H1 (cell line): ENCODE data around the gene GAS2. TPM values are rescaled to one million over a fixed set of nuclear protein-coding genes. Genes with fewer than 3 reads are reported as not detected.
A peak's percentile ranks its signal among the peaks of the same experiment; 100 is the strongest.

Experiments
- CTCF ChIA-PET: fragments of 300-600 bp; sonication (Branson Sonifier 250); formaldehyde crosslinking; loops from one replicate; lab custom pipeline; 2021; ENCODE audit not compliant: partially characterized antibody; lab: Charles Lee
- POLR2A ChIA-PET: fragments of 300-600 bp; sonication (Branson Sonifier 250); formaldehyde crosslinking; loops from one replicate; lab custom pipeline; 2021; ENCODE audit warnings: inconsistent platforms; ENCODE audit not compliant: partially characterized antibody; lab: Charles Lee
- DNase-seq, 2 experiments: peaks; one replicate each; pipeline versions ENCODE4 v3.0.0 to v3.0.0-alpha.2; 2010 to 2022; ENCODE audit warnings: low spot score in 2 of 2, low read depth in 1 of 2, mixed read lengths in 1 of 2
- FAIRE-seq: peaks from 2 replicates; lab custom pipeline; 2011; peaks lifted over from hg19 to GRCh38; lab: Jason Lieb, UNC
- H2AFZ ChIP-seq: 2 replicates; pipeline ENCODE4 v1.8.1; 2012; ENCODE audit warnings: low read length, inconsistent platforms
- H2AK5ac ChIP-seq: 2 replicates; pipeline ENCODE4 v1.6.1; 2013; ENCODE audit warnings: low read depth, low read length
- H2BK120ac ChIP-seq: replicated peaks from 2 replicates; pipeline ENCODE3; 2013; ENCODE audit warnings: low read depth, low read length, inconsistent platforms
- H2BK12ac ChIP-seq: 2 replicates; pipeline ENCODE4 v1.6.1; 2013; ENCODE audit warnings: low read depth, low read length
- H2BK15ac ChIP-seq: 2 replicates; pipeline ENCODE4 v1.6.1; 2013; ENCODE audit warnings: low read length
- H2BK20ac ChIP-seq: 2 replicates; pipeline ENCODE4 v1.6.1; 2013; ENCODE audit warnings: low read length
- H2BK5ac ChIP-seq: 2 replicates; pipeline ENCODE4 v1.6.1; 2013; ENCODE audit warnings: low read depth, low read length
- H3K14ac ChIP-seq: 2 replicates; pipeline ENCODE4 v1.6.1; 2013; ENCODE audit warnings: inconsistent platforms; ENCODE audit not compliant: insufficient read length
- H3K18ac ChIP-seq: 2 replicates; pipeline ENCODE4 v1.6.1; 2013; ENCODE audit warnings: low read length; ENCODE audit errors: extremely low read depth
- H3K23ac ChIP-seq: 2 replicates; pipeline ENCODE4 v1.6.1; 2013; ENCODE audit warnings: inconsistent platforms; ENCODE audit not compliant: insufficient read length
- H3K23me2 ChIP-seq: 2 replicates; pipeline ENCODE4 v1.6.1; 2013; ENCODE audit warnings: low read depth, low read length
- H3K27ac ChIP-seq: 2 replicates; pipeline ENCODE4 v1.6.1; 2011; ENCODE audit warnings: low read depth, low read length, inconsistent platforms
- H3K27me3 ChIP-seq, 4 experiments: replicated peaks in 1 of 4; 1 replicate in 1 of 4; 2 replicates in 3 of 4; pipeline versions ENCODE4 v1.6.1 to v1.8.1; 2011 to 2013; ENCODE audit warnings: low read length in 3 of 4, mild to moderate bottlenecking in 3 of 4, inconsistent platforms in 2 of 4, mixed read lengths in 2 of 4, moderate library complexity in 1 of 4; ENCODE audit not compliant: control insufficient read depth in 3 of 4, insufficient read depth in 3 of 4; ENCODE audit errors: extremely low read depth in 1 of 4
- H3K36me3 ChIP-seq, 4 experiments: 2 replicates each; pipeline versions ENCODE4 v1.6.1 to v1.8.1; 2011 to 2013; ENCODE audit warnings: mild to moderate bottlenecking in 4 of 4, low read length in 3 of 4, moderate library complexity in 2 of 4, control low read depth in 1 of 4, inconsistent platforms in 1 of 4; ENCODE audit not compliant: insufficient read depth in 4 of 4, control insufficient read depth in 2 of 4
- H3K4ac ChIP-seq: replicated peaks from 2 replicates; pipeline ENCODE3; 2013; ENCODE audit warnings: low read length, low read depth, mixed read lengths, inconsistent platforms; ENCODE audit not compliant: insufficient read length
- H3K4me1 ChIP-seq, 4 experiments: replicated peaks in 1 of 4; 1 replicate in 1 of 4; 2 replicates in 3 of 4; pipeline versions ENCODE4 v1.6.1 to v1.8.1; 2011 to 2013; ENCODE audit warnings: low read length in 3 of 4, inconsistent platforms in 2 of 4, mixed read lengths in 1 of 4; ENCODE audit not compliant: insufficient read depth in 4 of 4, control insufficient read depth in 3 of 4
- H3K4me2 ChIP-seq, 2 experiments: 2 replicates each; pipeline versions ENCODE4 v1.6.1 to v1.8.1; 2011 to 2013; ENCODE audit warnings: low read depth in 2 of 2, low read length in 2 of 2, control low read depth in 1 of 2, inconsistent platforms in 1 of 2, mild to moderate bottlenecking in 1 of 2; ENCODE audit not compliant: insufficient read depth in 1 of 2
- H3K4me3 ChIP-seq, 4 experiments: fragments of 200-600, 300-600 bp in 1 of 4; sonication (generic), shearing (Covaris generic), sonication (Bioruptor Twin) in 1 of 4; 2 replicates each; pipeline versions ENCODE4 v1.5.1 to v1.8.1; 2011 to 2016; ENCODE audit warnings: low read length in 4 of 4, low read depth in 3 of 4, control low read depth in 2 of 4, inconsistent platforms in 2 of 4, mild to moderate bottlenecking in 2 of 4, mixed read lengths in 1 of 4, moderate library complexity in 1 of 4; ENCODE audit not compliant: insufficient read depth in 2 of 4; ENCODE audit errors: extremely low read depth in 1 of 4
- H3K56ac ChIP-seq: replicated peaks from 2 replicates; pipeline ENCODE3; 2013; ENCODE audit warnings: low read depth, mild to moderate bottlenecking, mixed read lengths, low read length, inconsistent platforms; ENCODE audit not compliant: insufficient read length
- H3K79me1 ChIP-seq: 2 replicates; pipeline ENCODE4 v1.6.1; 2013; ENCODE audit warnings: low read depth, low read length, control low read depth
- H3K79me2 ChIP-seq, 2 experiments: 2 replicates each; pipeline versions ENCODE4 v1.6.1 to v1.8.1; 2012 to 2013; ENCODE audit warnings: low read length in 2 of 2, mild to moderate bottlenecking in 2 of 2, inconsistent platforms in 1 of 2; ENCODE audit not compliant: insufficient read depth in 2 of 2, control insufficient read depth in 1 of 2
- H3K9ac ChIP-seq, 4 experiments: replicated peaks in 1 of 4; 1 replicate in 1 of 4; 2 replicates in 3 of 4; pipeline versions ENCODE4 v1.6.1 to v1.8.1; 2011 to 2013; ENCODE audit warnings: low read depth in 3 of 4, low read length in 3 of 4, control low read depth in 2 of 4, mild to moderate bottlenecking in 2 of 4, moderate library complexity in 2 of 4, inconsistent platforms in 1 of 4; ENCODE audit errors: extremely low read depth in 1 of 4
- H3K9me3 ChIP-seq, 2 experiments: 2 replicates each; pipeline versions ENCODE4 v1.6.1 to v1.8.1; 2012 to 2013; ENCODE audit warnings: mild to moderate bottlenecking in 2 of 2, moderate library complexity in 2 of 2, control low read depth in 1 of 2, inconsistent platforms in 1 of 2, low read depth in 1 of 2, low read length in 1 of 2, mixed read lengths in 1 of 2; ENCODE audit not compliant: insufficient read depth in 2 of 2
- H4K20me1 ChIP-seq, 2 experiments: replicated peaks in 1 of 2; 2 replicates each; pipeline versions ENCODE3 to v1.8.1; 2011 to 2013; ENCODE audit warnings: inconsistent platforms in 2 of 2, low read length in 2 of 2, mild to moderate bottlenecking in 1 of 2; ENCODE audit not compliant: insufficient read depth in 2 of 2, control insufficient read depth in 1 of 2
- H4K5ac ChIP-seq: 2 replicates; pipeline ENCODE4 v1.6.1; 2013; ENCODE audit warnings: low read length, low read depth, mixed read lengths, inconsistent platforms; ENCODE audit not compliant: insufficient read length
- H4K8ac ChIP-seq: 2 replicates; pipeline ENCODE4 v1.8.0; 2013; ENCODE audit warnings: mild to moderate bottlenecking, moderate library complexity, low read length, inconsistent platforms; ENCODE audit not compliant: insufficient read depth; ENCODE audit errors: extremely low read depth
- H4K91ac ChIP-seq: replicated peaks from 2 replicates; pipeline ENCODE3; 2013; ENCODE audit warnings: low read length, mixed read lengths, inconsistent platforms; ENCODE audit not compliant: insufficient read length
- CEBPB ChIP-seq: IDR thresholded peaks from 2 replicates; pipeline ENCODE4 v1.6.1; 2012; ENCODE audit warnings: low read depth, low read length
- EGR1 ChIP-seq: IDR thresholded peaks from 2 replicates; pipeline ENCODE4 v1.6.1; 2011; ENCODE audit warnings: low read depth, low read length, borderline replicate concordance
- EP300 ChIP-seq, 2 experiments: IDR thresholded peaks; 1 replicate in 1 of 2; 2 replicates in 1 of 2; pipeline ENCODE4 v1.6.1; 2011 to 2012; ENCODE audit warnings: low read depth in 2 of 2, low read length in 2 of 2, mild to moderate bottlenecking in 2 of 2, borderline replicate concordance in 1 of 2, inconsistent platforms in 1 of 2, moderate library complexity in 1 of 2
- JUN ChIP-seq: IDR thresholded peaks from 2 replicates; pipeline ENCODE4 v1.6.1; 2011; ENCODE audit warnings: low read depth, mild to moderate bottlenecking, improper control_type of control experiment, low read length
- JUND ChIP-seq: IDR thresholded peaks from 2 replicates; pipeline ENCODE4 v1.6.1; 2011; ENCODE audit warnings: mild to moderate bottlenecking, improper control_type of control experiment, low read length
- MAFK ChIP-seq: IDR thresholded peaks from 2 replicates; pipeline ENCODE4 v1.6.1; 2012; ENCODE audit warnings: low read depth, mild to moderate bottlenecking, improper control_type of control experiment, low read length
- NRF1 ChIP-seq: IDR thresholded peaks from 2 replicates; pipeline ENCODE4 v1.6.1; 2011; ENCODE audit warnings: mild to moderate bottlenecking, low read depth, low read length, improper control_type of control experiment
- POLR2AphosphoS5 ChIP-seq: IDR thresholded peaks from 2 replicates; pipeline ENCODE4 v1.6.1; 2011; ENCODE audit warnings: low read depth, low read length
- RAD21 ChIP-seq, 2 experiments: IDR thresholded peaks in 1 of 2; conservative IDR thresholded peaks in 1 of 2; 2 replicates each; pipeline ENCODE4 v1.6.1; 2011; ENCODE audit warnings: low read depth in 2 of 2, low read length in 2 of 2, improper control_type of control experiment in 1 of 2, inconsistent platforms in 1 of 2, mild to moderate bottlenecking in 1 of 2, moderate library complexity in 1 of 2
- SIRT6 ChIP-seq: IDR thresholded peaks from one replicate; pipeline ENCODE4 v1.7.1; 2012; ENCODE audit warnings: low read length, inconsistent platforms
- SP4 ChIP-seq: IDR thresholded peaks from 2 replicates; pipeline ENCODE4 v1.6.1; 2012; ENCODE audit warnings: low read length, inconsistent platforms
- SRF ChIP-seq: IDR thresholded peaks from 2 replicates; pipeline ENCODE4 v1.6.1; 2011; ENCODE audit warnings: mild to moderate bottlenecking, low read depth, low read length, moderate library complexity
- SUZ12 ChIP-seq: fragments of 200-600 bp; sonication (generic); IDR thresholded peaks from 2 replicates; pipeline ENCODE4 v1.6.1; 2012; ENCODE audit warnings: mild to moderate bottlenecking, inconsistent platforms, low read length, moderate library complexity, mixed read lengths
- TBP ChIP-seq: IDR thresholded peaks from 2 replicates; pipeline ENCODE4 v1.6.1; 2011; ENCODE audit warnings: low read depth, low read length, improper control_type of control experiment
- WGBS, 2 experiments: shearing (Covaris generic) in 1 of 2; methylation state at CpG; one replicate each; pipeline versions ENCODE4 v1.1.6 to v1.1.7; 2013 to 2015; ENCODE audit warnings: low lambda C conversion rate in 2 of 2, mixed read lengths in 2 of 2, inconsistent platforms in 1 of 2, low coverage in 1 of 2, missing lambda C conversion rate in 1 of 2; ENCODE audit not compliant: insufficient replicate concordance in 2 of 2, insufficient coverage in 1 of 2, insufficient read length in 1 of 2; ENCODE audit errors: extremely low coverage in 1 of 2, missing lambda C conversion rate in 1 of 2; 5-methylcytosine and 5-hydroxymethylcytosine counted together
- polyA plus RNA-seq, 7 experiments: library from polyadenylated mRNA; depleted of rRNA in 3 of 7; stranded (reverse) in 5 of 7; unstranded in 2 of 7; fragments of >200 nt in 5 of 7; fragments of 200-250 nt in 2 of 7; gene quantifications; 1 replicate in 5 of 7; 2 replicates in 1 of 7; 4 replicates in 1 of 7; pipeline versions ENCODE4 v1.2.1 to v1.2.3, GENCODE V29; 2011 to 2013; ENCODE audit warnings: missing spikeins in 2 of 7, mixed read lengths in 2 of 7
- total RNA-seq: library from RNA; stranded (reverse); fragmentation: NEBNext Ultra II Directional; extraction: Animal tissue kit (Norgen Biotek cat#: 25700); gene quantifications from 2 replicates; pipeline ENCODE4 v1.2.1, GENCODE V29; 2021

Gene GAS2
- total and polyA plus RNA-seq, 2 of the 8 experiments (the other 6 are each of a cell fraction or from before 2014, with no cell fraction given) = 0.70 to 1.7 TPM

- no peak overlapping the region for H3K56ac ChIP-seq
- H3K23ac ChIP-seq = no peak overlapping the region
- H3K27ac ChIP-seq = no peak overlapping the region
- H4K20me1 ChIP-seq = peaks cover 0 to 2% of the 10 kb centered on the region in 2 experiments
- peak overlapping the region; percentile 39; the same call in 1 of the 2 replicates for H2BK12ac ChIP-seq
- H2BK120ac ChIP-seq = no peak overlapping the region
- H3K79me2 ChIP-seq = no peaks in the 10 kb centered on the region
- FAIRE-seq = no peak
- 0% methylated on average over 1 of the region's 1 CpG; no CpG with 5 or more reads in 1 of the 2 experiments for WGBS, 2 experiments
- H2BK5ac ChIP-seq = no peak overlapping the region
- H3K27me3 ChIP-seq = no peaks in the 10 kb centered on the region
- no peak overlapping the region for H2AFZ ChIP-seq
- no peaks in the 10 kb centered on the region for H3K36me3 ChIP-seq
- no peak overlapping the region for H2BK20ac ChIP-seq
- no peaks in the 10 kb centered on the region for H3K23me2 ChIP-seq
- no peak overlapping the region for H3K9ac ChIP-seq
- DNase-seq = no peak
- H3K4me3 ChIP-seq = no peak overlapping the region
- H2BK15ac ChIP-seq = no peak overlapping the region
- H3K4me1 ChIP-seq = peaks cover 0 to 10% (median 6%) of the 10 kb centered on the region in 4 experiments; a peak in 4 of 7 replicates
- H3K18ac ChIP-seq = no peak overlapping the region
- peak overlapping the region in 1 of 2 experiments; percentile 24; a peak in 1 of 4 replicates for H3K4me2 ChIP-seq
- ChIA-PET POLR2A (interaction anchor here (0.8 to 2.1 kb wide), 2 partner anchors 10 to 77 kb away, joined by 3 to 15 read pairs; partner anchors contain the start of gene FANCF), CTCF (interaction anchor here (1.0 to 3.0 kb wide), 4 partner anchors 10 to 196 kb away, joined by 3 to 10 read pairs (median 5); partner anchors contain the start of gene FANCF)
- H3K79me1 ChIP-seq = no peaks in the 10 kb centered on the region
- H3K4ac ChIP-seq = no peak overlapping the region
- no peaks in the 10 kb centered on the region for H3K9me3 ChIP-seq
- H4K8ac ChIP-seq = no peak overlapping the region; the same call in 1 of the 2 replicates
- no peak overlapping the region for H2AK5ac ChIP-seq
- H4K5ac ChIP-seq = no peak overlapping the region
- H3K14ac ChIP-seq = no peak overlapping the region
- H4K91ac ChIP-seq = peak overlapping the region; percentile 22
- TF ChIP-seq NRF1 = no peak
- TF ChIP-seq RAD21 (IDR thresholded peaks at IDR 0.05 in 1 of 2, conservative IDR thresholded peaks at IDR 0.05 in 1 of 2; ENCODE audit: low read depth in 2 of 2, low read length in 2 of 2) = no peak
- no peak for TF ChIP-seq JUN
- no peak for TF ChIP-seq SUZ12
- no peak for TF ChIP-seq JUND
- no peak for TF ChIP-seq EGR1
- no peak for TF ChIP-seq EP300 (IDR thresholded peaks at IDR 0.05; ENCODE audit: borderline replicate concordance in 1 of 2, low read depth in 2 of 2, low read length in 2 of 2)
- no peak for TF ChIP-seq SRF
- TF ChIP-seq SP4 = no peak
- TF ChIP-seq POLR2AphosphoS5 = no peak
- no peak for TF ChIP-seq MAFK
- no peak for TF ChIP-seq CEBPB
- no peak for TF ChIP-seq SIRT6
- TF ChIP-seq TBP = no peak
These were observed 30.7 kb upstream of the GAS2 start for GRCh38 chr11:22635689-22636088.
